Epithelial cell of prostate (primary cell): Measurements from ENCODE around the gene MYO16.
"Not testable (repeated sequence)": the region's sequence is repeated elsewhere in the genome, so short reads cannot be mapped to it uniquely, and the experiment has no call there.

Experiments used
- DNase-seq: peaks from one replicate; pipeline ENCODE4 v3.0.0-alpha.2; 2011; ENCODE audit warnings: low read depth, low spot score
- H3K27ac ChIP-seq: fragments of 450-650 bp; 2 replicates; pipeline ENCODE4 v1.5.1; 2017; ENCODE audit warnings: mild to moderate bottlenecking

MYO16 gene

GRCh38 chr13:108858676-108859075, 229.3 kb downstream of the MYO16 start:
- H3K27ac ChIP-seq, result no peak overlapping the region

DNA sequence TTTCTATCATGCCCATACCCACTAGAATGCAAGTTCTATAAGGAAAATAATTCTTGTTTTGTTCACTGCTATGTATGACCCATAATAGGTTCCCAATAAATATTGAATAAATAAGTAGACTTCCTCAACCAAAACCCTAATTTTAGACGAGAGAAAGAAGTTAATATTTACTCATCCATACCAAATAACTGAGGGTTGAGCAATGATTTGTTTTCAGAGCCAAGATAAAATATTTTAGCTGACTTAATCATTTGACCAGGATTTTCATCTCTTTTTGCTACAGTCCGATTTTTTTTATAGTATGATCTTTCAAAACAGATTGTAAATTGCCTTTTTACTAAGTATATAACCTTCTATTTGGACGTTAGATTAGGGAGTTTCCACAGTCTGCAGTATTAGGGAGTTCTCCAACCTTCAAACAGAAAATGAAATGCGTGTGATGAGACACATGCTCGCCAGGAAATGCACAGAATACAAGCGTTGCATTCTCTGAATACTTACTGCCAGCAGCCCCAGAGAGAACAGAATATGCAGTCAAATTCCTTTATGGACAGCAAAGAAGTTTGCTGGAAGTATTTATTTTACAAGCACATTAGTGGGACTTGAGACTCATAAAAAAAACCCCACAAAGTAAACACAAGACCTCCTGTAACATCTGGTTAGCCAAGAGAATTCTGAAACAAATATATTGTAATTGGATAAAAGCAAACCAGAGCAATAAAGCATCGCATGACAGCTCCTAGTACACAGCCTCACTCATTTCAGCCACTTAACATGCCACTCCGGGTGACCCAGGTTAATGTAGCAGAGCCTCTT, 230.0 kb downstream of the MYO16 start:
- DNase-seq, result no peak
- H3K27ac ChIP-seq, result no peak overlapping the region

More at GRCh38 chr13:108858676-108859075, 229.3 kb downstream of the MYO16 start:
- no peak for DNase-seq

- H3K27ac ChIP-seq, result no peak overlapping the region
- no peak for DNase-seq
Observed at GRCh38 chr13:108860418-108860817, 231.0 kb downstream of the MYO16 start.

- no peak for DNase-seq
- H3K27ac ChIP-seq, result no peak overlapping the region
Observed at GRCh38 chr13:108877300-108877699, 247.9 kb downstream of the MYO16 start.

DNA sequence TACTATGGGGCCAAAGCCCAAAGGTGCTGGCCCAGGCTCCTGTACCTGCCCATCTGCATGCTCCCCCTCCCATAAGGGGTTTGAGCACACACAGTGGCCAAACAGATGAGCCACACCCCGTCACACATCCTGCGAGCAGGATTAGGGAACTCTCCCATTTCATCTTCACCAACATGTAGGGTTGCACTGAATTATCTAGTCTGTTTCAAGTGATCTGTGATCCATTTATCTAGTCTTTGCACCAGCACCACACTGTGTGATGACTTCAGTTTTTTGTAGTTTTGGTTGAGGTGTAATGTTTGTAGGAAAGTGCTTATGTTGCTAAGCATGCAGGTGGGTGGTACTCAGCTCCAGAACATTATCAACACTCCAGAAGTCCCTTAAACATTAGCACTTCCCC, 249.3 kb downstream of the MYO16 start:
- no peak for DNase-seq
- no peak overlapping the region for H3K27ac ChIP-seq

- no peak for DNase-seq
- H3K27ac ChIP-seq, result no peak overlapping the region
Observed at GRCh38 chr13:108889324-108889984, 260.0 kb downstream of the MYO16 start.

- no peak overlapping the region for H3K27ac ChIP-seq
- peak; percentile 53 for DNase-seq
Observed at GRCh38 chr13:108895220-108895704, 265.9 kb downstream of the MYO16 start.

- no peak for DNase-seq
- H3K27ac ChIP-seq, result no peak overlapping the region
Observed at GRCh38 chr13:108897955-108898354, 268.5 kb downstream of the MYO16 start.

- no peak overlapping the region for H3K27ac ChIP-seq
- DNase-seq, result peak; percentile 26
Observed at GRCh38 chr13:108902405-108903155, 273.2 kb downstream of the MYO16 start.

DNA sequence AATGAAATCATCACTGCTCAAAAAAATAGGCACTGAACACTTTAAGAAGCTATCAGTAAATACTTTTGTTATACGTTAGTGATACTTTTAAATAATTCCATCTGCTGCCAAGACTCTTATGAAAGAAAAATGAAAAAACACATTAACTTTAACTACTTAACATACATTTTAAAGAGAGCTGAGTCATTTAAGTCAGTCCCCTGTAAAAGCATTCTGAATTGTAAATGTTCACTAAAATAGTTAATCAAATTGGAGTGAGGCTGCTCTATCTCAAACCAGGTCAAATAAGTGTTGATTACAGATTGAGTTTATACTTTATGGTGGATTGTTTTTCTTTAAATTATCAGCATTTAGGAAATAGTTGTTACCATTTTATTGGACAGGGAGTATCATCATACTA, 274.2 kb downstream of the MYO16 start:
- no peak overlapping the region for H3K27ac ChIP-seq
- no peak for DNase-seq

GRCh38 chr13:108911807-108912206, 282.4 kb downstream of the MYO16 start:
- peak; percentile 56 for DNase-seq
- H3K27ac ChIP-seq, result no peak overlapping the region

GRCh38 chr13:108913731-108914130, 284.3 kb downstream of the MYO16 start:
- DNase-seq, H3K27ac ChIP-seq: not testable (repeated sequence)

GRCh38 chr13:108915095-108915633, 285.8 kb downstream of the MYO16 start:
- DNase-seq, result no peak
- H3K27ac ChIP-seq, result peak overlapping the region; percentile 22

- peak; percentile 90 for DNase-seq
- peak overlapping the region; percentile 22 for H3K27ac ChIP-seq
Observed at GRCh38 chr13:108915634-108916512, 286.5 kb downstream of the MYO16 start.

- no peak for DNase-seq
- no peak overlapping the region for H3K27ac ChIP-seq
Observed at GRCh38 chr13:108917581-108917980, 288.2 kb downstream of the MYO16 start.

- H3K27ac ChIP-seq, result peak overlapping the region; percentile 20
- DNase-seq, result peak; percentile 79
Observed at GRCh38 chr13:108919036-108919907, 289.9 kb downstream of the MYO16 start.

- no peak overlapping the region for H3K27ac ChIP-seq
- DNase-seq, result no peak
Observed at GRCh38 chr13:108920137-108920536, 290.7 kb downstream of the MYO16 start.

- no peak overlapping the region for H3K27ac ChIP-seq
- DNase-seq, result no peak
Observed at GRCh38 chr13:108921238-108921637, 291.8 kb downstream of the MYO16 start.

GRCh38 chr13:108922108-108922507, 292.7 kb downstream of the MYO16 start:
- H3K27ac ChIP-seq, result no peak overlapping the region
- DNase-seq, result no peak
